Activated naive CD4-positive, alpha-beta T cell treated with anti-CD3 and anti-CD28 coated beads, Interleukin-2, amount 50 U/mL, for 16 hours (primary cell): ENCODE measurements around the gene VPS35L.

Source experiments
- DNase-seq: peaks from one replicate; pipeline ENCODE4 v3.0.0-alpha.2; 2020

VPS35L gene

GRCh38 chr16:19717741-19718623 is 162.5 kb downstream of the VPS35L start, which contains the start of the genes IQCK and KNOP1:
IQCK (plus strand) TSS chr16:19718271; CDS start chr16:19718307, 36 bp downstream.
KNOP1 (minus strand) TSS chr16:19718227; CDS start chr16:19715035, 3,192 bp downstream.
- DNase-seq, result peak; percentile 93

GRCh38 chr16:19718624-19718965 is 163.1 kb downstream of the VPS35L start:
- no peak for DNase-seq

GRCh38 chr16:19722269-19722952 is 166.9 kb downstream of the VPS35L start:
- DNase-seq, result no peak

GRCh38 chr16:19722981-19723380 is 167.5 kb downstream of the VPS35L start:
- no peak for DNase-seq

GRCh38 chr16:19728636-19728965 is 173.1 kb downstream of the VPS35L start:
- no peak for DNase-seq

GRCh38 chr16:19733551-19733950 is 178.0 kb downstream of the VPS35L start:
- no peak for DNase-seq

- DNase-seq, result no peak
Measured at GRCh38 chr16:19735074-19735867, 179.8 kb downstream of the VPS35L start.

- no peak for DNase-seq
Measured at GRCh38 chr16:19737306-19738038, 182.0 kb downstream of the VPS35L start.

- no peak for DNase-seq
Measured at GRCh38 chr16:19741354-19741753, 185.9 kb downstream of the VPS35L start.

GRCh38 chr16:19743816-19744159 is 188.3 kb downstream of the VPS35L start:
- no peak for DNase-seq

- DNase-seq, result no peak
Measured at GRCh38 chr16:19744670-19745069, 189.2 kb downstream of the VPS35L start.

GRCh38 chr16:19745286-19746010 is 189.9 kb downstream of the VPS35L start:
- DNase-seq, result no peak

- DNase-seq, result no peak
Measured at GRCh38 chr16:19746561-19746960, 191.1 kb downstream of the VPS35L start.

GRCh38 chr16:19748389-19749168 is 193.1 kb downstream of the VPS35L start:
- no peak for DNase-seq

GRCh38 chr16:19749571-19750080 is 194.1 kb downstream of the VPS35L start:
- DNase-seq, result no peak
